HG03280 (cell line): Measurements from ENCODE around the gene ACVRL1.

ENCODE experiments used
- ATAC-seq: cut with Tn5 transposase; IDR thresholded peaks from one replicate; pipeline ENCODE4 v1.9.1; 2021; ENCODE audit warnings: mild to moderate bottlenecking, moderate library complexity; ENCODE audit not compliant: unreplicated experiment

The ACVRL1 gene

DNA sequence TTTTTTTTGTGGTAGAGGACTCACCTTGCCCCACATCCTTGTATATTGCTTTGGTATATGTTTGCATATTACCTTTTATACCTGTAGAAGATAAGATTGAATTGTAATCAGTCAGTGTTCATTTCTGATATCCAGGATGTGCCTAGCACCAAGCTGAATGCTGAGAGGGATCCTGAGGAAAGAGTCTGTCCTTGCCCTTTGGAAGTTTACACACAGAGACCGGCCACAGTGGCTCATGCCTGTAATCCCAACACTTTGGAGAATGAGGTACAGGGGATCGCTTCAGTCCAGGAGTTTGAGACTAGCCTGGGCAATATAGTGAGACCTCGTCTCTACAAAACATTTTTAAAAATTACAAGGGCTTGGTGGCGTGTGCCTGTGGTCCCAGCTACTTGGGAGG lies 52.6 kb downstream of the ACVRL1 start:
- no peak for ATAC-seq

DNA sequence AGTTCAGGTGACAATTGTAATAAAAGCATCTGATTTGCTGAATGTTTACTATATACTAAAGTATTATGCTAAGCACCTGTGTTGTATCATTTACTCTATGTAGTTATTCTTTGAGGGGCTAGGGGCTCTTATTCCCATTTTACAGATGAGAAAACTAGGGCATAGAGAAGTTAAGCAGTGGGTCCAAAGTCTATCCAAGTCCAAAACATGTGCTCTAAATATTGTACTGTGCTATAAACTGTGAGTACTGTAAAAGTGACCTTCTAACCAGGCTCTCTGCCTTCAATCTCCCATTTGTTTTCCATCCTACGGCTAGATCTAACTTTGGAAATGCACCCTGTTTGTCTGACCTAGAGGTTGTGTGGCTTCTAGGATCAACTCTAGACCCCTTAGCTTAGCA lies 53.2 kb downstream of the ACVRL1 start:
- ATAC-seq = no peak

DNA sequence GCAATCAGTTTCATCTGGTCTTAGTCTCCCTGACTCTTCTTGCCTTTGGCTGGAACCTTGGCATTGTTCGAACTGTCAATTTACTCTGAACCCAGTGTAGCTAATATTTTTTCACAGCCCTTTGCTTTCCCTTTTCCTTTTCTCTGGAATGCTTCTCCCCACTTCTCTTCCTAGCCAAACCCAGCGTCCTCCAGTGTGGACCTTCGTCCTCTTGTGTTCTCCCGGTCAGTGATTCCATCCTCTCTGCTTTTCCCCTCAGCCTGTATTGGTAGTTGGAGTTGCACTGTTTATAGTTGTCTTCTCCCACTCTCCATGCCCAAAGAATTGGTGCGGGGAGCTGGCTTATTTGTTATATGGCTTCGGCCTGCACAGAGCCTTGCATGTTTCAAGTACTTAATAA lies 53.6 kb downstream of the ACVRL1 start:
- ATAC-seq = no peak

DNA sequence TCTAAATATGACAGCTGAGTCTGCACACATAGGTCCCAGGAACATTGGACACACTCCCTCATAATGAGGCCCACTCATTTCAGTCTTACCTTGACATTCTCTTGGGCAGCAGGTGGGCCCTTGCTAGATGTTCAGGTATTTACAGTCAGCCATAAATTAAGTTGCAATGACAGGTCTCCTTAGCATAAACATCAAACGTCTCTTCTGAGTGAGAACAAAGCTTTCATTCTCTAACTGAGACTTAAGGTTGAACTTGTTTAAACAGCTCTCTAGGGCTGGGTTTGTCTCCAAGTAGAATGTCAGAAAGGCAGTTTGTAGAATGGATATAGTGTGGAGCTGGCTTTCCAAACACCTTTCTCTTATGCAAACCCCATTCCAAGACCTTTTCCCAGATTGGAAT lies 54.5 kb downstream of the ACVRL1 start:
- ATAC-seq = no peak

DNA sequence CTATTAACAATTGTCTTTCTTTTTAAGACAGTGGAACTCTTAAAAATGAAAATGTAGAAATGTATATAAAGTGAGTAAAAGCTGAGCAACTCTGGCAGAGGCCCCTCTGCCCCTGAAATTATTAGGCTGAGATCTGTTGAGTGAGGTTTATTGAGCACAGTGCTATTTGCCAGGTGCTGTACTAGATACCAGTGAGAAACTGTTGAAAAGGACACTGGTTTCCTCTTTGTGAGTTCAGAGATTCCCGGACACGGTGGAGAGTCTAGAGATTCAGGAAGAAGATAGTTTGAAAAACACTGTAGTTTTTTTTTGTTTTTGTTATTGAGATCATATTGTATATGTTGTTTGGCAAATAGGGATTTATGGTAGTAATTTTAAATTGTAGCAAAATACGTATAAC lies 55.4 kb downstream of the ACVRL1 start:
- ATAC-seq = no peak

DNA sequence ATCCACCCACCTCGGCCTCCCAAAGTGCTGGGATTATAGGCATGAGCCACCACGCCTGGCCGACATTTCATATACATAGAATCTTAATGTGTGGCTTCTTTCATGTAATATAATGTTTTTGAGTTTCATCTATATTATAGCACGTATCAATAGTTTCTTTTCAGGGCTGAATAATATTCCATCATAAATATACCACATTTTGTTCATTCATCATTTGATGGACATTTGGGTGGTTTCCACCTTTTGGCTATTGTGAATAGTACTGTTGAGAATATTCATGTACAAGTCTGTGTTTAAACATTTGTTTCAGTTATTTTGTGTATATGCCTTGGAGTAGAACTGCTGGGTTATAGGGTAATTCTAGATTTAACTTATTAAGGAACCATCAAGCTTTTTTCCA lies 56.2 kb downstream of the ACVRL1 start:
- no peak for ATAC-seq

DNA sequence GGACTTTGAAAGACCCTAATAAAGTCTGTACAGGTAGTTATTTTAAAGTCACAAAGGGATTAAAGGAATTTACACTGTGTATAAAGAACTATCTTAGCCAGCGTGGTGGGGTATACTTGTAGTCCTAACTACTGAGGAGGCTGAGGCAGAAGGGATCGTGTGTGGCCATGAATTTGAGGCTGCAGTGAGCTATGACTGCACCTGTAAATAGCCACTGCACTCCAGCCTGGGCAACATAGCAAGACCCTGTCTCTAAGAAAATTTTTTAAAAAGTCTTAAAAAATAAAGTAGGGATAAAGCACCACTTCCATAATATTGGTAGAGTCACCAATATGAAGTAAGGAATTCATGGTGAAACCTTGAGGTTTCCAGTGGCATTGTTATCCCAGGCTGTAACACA lies 62.3 kb downstream of the ACVRL1 start:
- ATAC-seq = no peak

DNA sequence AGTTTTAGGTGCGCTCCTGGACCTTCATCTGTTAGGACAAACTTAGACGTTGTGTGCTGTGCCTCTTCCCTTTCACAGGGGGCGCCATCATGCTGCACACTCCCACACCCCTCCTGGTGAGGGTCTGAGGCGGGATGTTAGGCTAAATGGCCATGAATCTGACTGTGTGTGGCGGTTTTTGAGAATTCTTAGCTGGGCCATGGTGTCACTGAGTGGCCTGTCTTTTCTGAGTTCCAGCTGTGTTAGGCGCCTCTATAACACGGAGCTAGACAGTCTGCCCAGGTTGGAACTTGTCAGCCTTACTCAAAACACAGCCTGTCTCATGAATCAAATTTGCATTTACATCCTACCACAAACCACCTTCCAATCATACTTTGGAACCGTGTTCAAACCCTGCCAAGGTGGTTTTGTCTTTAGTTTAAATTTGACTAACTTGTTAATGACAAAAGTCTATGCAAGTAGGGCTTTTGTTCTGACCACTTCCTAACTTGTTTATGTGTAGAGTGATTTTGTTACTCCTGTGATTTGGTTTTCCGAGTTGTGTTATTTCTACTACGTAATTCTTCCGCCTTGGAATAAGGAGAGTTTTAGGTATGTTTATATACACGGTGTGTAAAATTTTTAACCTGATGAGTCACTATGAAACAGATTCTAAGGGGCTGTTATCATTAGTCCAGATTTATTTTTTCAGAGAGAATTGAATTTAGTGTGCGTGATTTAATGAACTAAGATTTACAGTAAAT lies 63.8 kb downstream of the ACVRL1 start:
- peak; percentile 83 for ATAC-seq

DNA sequence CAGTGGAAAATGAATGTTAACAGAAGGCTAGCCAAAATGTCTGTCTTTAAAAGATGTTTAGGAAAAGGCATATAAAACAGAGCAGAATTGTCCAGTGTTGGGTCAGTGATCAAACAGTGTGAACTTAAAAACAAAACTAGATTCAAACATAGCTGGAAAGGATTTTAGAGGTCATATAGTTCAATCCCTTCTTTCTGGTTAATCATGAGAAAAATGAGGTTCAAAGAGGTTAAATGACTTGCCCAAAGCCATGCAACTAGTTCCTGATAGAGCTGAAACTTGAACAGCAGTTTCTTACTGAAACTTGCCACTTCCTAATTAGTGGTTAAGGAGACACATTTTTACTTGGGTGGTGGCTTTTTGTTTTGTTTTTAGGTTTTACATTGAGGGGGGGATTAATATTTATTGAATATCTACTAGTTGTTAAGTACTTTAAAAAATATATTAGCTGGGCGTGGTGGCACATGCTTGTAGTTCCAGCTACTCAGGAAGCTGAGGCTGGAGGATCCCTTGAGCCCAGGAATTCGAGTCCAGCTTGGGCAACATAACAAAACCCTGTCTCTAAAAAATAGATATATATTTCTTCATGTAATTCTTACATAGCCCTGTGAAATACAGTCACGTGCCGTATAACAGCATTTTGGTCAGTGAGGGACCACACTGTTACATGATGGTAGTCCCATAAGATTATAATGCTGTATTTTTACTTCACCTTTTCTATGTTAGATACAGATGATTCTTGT lies 64.5 kb downstream of the ACVRL1 start:
- no peak for ATAC-seq

DNA sequence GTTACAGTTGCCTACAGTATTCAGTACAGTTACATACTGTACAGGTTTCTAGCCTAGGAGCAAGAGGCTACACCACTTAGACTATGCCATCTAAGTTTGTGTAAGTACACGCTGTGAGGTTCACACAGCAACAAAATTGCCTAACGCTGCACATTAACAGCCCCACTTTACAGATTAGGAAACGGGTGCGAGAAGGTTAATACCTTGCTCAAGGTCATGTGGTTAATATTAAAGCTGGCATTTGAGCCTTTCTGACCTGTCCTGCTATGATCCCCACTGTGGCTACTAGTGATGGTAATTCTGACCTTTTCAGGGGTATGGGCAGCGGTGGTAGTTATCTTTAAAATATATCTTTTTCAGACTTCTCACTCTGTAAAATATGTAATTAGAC lies 65.1 kb downstream of the ACVRL1 start:
- ATAC-seq = no peak

DNA sequence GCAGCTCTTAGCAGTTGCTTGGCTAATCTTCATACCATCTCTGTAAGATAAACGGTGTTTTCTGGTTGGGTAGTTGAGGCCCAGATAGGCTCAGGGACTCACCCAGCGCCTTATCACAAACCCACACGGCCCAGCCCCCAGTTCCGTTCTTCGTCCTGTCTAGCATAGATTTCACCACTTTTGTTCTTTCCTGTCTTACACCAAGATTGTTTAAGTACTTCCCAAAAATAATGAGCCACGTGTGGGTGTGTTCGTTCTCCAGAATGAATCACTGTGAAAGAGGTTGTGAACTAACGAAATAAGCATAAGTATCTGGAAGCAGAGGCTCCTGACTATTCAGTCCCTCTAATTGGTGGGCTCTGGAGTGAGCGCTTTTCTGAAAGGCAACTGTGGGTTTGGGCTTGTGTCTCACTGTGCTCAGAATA lies 65.6 kb downstream of the ACVRL1 start:
- ATAC-seq = no peak
